ENCODE data around the gene MKRN2.
"Not testable (repeated sequence)": the region's sequence is repeated elsewhere in the genome, so short reads cannot be mapped to it uniquely, and the experiment has no call there.

MKRN2 gene, protein sequence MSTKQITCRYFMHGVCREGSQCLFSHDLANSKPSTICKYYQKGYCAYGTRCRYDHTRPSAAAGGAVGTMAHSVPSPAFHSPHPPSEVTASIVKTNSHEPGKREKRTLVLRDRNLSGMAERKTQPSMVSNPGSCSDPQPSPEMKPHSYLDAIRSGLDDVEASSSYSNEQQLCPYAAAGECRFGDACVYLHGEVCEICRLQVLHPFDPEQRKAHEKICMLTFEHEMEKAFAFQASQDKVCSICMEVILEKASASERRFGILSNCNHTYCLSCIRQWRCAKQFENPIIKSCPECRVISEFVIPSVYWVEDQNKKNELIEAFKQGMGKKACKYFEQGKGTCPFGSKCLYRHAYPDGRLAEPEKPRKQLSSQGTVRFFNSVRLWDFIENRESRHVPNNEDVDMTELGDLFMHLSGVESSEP

DNA sequence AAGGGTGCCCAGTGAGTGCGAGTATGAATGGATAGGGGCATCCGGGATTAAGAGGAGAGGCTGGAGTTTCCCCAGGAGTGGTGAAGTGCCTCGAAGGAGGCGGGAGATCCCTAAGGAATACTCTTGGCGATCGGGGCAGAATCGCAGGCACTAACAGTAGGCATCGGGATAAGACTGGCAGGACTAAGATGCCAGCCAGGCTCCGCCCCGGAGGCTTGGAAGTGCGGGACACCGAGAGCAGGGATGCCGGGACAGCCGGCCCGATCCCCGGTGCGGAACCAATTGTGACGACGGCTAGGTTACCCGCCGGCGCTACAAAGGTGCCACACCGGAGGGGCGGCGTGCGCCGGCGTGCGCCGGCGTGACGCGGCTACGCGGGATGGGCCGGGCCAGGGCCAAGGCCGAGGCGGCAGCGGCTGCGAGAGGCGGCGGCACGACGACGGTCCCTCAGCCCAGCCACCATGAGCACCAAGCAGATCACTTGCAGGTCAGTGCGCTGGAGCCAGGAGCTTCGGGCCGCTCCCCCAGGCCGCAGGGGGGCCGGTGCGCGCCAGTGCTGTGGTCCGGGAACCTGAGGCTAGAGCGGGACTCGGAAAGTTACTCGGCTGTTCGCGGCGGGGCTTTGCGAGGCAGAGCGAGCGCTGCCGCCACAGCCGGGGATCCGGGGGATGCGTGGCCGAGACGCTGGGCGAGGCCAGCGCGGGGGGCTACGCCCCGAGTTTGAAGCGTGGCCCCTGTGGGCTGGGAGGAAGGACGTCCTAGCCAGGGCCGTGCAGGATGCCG, at the start of gene MKRN2:
MKRN2 (plus strand) TSS at position 398 of the 783 bp plus-strand sequence; CDS start at position 462, 64 bp downstream.
- DNase-seq = peak; percentile 67

DNA sequence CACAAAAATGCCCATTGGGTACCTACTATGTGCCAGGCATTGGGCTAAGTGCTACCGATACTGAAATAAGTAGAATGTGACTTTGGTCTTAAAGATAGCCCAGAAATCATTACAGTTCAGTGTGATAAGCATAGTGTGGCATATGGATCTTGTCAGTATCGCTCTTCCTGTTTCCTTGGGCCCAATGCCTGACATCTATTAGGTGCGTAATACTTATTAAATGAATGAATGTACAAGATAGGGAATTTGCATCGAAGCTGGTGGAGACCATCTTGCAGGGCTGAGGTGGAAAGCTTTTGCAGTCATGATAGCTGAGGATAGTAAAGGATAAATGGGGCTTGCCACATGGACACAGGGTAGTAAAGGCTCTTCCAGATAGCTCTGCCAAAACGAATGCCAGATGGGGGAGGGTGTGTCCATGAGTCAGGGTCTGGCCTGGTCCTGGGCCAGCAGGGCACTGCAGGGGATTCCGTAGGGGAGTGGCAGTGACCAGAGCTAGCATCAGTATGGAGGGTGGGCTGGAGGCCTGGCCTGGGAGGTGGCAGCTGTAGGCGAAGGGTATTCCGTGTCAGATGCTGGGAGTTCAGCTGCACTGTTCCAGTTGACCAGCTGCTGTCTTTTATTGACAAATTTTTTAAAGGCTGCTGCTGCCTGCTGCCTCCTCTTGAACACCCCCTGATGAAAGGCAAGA, 49.2 kb upstream of the MKRN2 start:
- DNase-seq = no peak

DNA sequence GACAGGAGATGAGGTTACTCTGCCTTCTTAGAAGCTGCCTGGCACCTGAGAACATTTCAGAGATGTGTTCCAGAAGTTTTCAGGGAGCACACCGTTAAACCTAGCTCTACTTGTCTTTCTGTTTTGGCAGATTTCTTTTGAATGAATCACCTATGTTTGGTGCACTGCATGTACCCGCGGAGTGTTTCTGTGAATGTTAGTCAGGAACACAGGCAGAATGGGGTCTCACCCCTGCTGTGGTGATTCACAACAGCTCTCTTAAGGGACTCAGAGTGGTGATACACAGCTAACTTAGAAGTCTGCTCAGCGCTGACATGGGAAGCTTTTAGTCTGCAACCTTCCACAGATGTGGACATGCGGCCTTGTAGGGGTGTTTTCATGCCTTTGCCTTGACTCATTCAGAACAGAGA, 48.6 kb upstream of the MKRN2 start:
- DNase-seq = no peak

DNA sequence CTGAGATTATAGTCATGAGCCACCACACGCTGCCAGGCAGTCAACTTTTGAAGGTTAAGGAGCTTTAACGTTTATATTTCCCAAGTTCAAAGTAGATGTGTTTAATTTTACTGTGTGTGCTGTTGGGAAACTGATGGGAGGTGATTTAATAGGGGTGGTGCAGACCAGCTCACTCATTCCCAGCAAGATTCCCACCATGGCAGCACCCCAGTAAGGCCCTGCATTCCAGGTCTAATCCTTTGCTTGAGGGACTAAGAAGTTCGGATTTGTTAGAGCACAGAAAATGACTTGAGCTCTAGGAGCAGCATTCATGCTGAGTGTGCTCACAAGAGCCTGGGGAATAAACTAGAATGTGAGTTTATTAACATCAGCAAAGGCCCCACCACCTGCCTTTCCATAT, 47.4 kb upstream of the MKRN2 start:
- no peak for DNase-seq

DNA sequence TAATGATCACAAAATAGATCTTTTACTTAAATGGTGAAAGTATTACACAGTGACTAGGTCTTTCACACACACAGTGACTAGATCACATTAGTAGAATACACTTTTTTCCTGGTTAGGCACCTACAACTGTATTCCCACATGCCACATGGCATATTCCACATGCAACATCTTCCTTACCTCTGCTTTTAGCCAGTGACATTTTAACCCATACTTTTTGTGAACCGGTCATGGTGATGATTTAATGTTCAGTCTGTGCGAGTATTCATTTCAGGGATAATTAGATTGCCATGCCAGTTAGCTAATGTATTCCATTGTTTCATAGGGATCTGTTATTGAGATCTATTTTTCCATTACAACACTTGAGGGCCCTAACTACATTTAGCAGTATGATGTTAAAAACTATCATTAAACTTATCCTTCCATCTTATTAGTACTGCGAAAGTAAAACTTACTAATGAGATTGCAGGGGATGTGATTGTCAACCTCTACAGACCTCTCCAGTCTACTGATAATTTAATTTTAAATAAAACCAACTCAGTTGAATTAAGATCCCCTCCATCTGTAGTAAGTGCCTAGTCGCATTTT, 44.3 kb upstream of the MKRN2 start:
- DNase-seq = no peak

DNA sequence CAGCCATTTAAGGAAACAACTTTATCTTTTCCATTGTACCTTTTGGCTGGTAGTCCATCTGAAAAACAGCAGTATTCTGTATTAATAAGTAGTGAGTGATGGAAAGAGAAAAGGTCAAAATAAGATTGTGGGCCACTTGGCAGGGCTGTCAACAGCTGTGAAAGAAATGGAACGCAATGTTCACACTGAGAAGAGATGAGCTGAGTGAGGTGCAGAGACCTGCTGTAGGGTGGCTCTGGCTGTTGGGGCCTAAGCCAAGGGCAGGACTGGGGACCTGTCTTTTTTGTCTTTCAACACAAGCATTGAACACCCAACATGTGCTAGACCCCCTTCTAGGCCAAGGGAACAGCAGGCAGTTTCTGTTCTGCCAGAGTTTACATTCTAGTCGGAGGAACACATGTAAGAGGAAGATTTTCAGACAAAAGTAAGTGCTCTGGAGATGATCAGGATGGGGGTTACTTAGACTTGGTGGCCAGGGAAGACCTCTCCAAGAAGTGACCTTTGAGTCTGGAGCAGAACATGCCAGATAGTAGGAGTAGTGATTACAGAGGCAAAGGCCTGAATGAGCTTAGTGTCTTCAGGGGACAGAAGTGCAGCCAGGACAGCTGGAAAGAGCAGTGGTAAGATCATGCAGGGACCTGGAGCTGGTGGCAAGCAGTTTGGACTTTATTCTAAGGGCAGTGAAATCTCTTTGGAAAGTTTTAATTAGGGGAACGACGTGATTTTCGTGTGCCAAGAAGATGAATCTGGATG, 43.0 kb upstream of the MKRN2 start:
- DNase-seq = no peak

DNA sequence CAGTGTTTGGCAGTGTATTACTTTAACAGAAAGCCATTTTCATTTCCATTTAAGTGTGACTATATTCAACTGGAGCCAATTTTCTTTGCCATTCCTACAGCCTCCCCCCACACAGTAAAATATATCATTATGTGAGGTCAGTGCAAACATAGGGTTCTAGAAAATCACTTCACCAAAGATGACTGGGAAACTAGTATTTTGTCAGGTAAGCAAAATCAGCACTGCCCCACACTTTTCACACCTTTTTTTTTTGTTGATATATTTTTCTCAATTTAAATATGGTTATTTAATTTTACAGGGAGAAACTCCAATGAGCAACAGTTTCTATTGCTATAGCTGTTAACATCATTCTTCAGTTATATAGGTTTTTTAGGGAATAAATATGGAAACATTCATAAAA, 41.3 kb upstream of the MKRN2 start:
- no peak for DNase-seq

DNA sequence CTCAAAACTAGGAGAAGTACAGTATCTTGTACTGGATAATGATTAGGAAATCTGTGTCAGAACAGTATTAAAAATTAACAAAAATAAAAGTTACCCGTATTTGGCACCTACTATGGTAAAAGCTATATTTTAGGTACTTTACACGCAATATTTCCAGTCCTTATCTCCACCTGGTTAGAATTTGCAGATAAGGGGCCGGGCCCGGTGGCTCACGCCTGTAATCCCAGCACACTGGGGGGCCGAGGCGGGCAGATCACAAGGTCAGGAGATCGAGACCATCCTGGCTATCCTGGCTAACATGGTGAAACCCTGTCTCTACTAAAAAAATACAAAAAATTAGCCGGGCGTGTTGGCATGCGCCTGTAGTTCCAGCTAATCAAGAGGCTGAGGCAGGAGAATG, 40.0 kb upstream of the MKRN2 start:
- no peak for DNase-seq

DNA sequence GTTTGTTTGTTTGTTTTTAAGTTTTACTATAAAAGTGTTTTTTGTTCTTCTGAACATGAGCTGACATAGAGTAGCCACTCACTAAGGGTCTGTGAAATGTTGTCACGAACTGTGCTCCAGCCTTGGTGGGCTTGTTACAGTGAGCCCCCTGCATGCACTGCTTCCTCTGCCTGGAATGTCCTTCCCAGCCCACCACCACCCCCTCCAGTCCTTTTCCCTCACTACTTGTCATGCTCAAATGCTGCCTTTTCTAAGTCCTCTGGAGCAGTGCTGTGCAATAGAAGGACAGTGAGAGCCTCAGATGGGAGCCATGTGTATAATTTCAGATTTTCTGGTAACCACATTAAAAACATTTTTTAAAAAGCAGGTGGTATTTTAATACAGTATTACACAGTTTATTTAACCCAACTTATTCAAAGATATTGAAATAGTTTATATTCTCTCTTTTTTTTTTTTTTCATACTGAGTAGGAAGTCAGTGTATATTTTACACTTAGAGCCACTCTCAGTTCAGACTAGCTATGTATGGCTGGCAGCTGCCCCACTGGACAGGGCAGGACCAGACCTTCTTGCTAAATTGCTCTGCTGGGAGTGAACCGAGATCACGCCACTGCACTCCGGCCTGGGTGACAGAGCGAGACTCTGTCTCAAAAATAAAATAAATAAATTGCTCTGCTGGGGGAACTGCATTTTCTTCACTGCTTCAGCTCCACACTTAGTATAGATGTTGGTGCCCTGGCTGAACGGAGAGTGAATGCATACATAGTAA, 38.4 kb upstream of the MKRN2 start:
- no peak for DNase-seq

DNA sequence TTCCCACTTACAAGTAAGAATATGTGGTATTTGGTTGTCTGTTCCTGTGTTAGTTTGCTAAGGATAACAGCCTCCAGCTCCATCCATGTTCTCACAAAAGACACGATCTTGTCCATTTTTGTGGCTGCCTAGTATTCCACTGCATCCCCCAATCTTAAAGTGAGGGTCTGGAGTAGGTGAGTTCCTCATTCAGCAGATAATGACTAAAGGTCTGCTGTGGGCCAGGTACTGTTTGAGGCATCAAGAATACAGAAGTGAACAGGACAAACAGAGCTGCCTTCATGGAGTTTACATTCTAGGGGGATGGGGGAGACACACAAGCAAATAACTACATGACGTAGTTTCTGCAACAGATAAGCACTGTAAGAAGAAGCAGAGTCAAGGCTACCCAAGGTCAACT, 35.9 kb upstream of the MKRN2 start:
- DNase-seq = no peak

DNA sequence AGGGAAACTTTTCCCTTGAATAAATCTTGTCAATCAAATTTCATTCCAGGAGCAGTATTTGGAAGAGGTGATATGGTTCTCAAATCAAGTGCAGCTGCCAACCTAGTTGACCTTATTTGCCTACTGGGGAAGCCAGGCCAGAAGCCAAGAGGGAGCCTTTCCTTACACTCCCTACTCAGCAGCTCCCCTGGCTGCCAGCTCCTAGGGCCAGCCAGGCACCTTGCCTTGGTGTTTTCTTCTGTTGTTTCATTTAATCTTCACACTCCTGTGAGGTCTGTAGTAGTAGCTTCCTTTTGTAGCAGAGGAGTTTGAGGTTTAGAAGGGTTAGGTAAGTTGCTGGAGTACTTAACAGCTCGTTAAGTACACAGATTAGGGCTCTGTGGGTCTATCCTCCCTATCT, 34.2 kb upstream of the MKRN2 start:
- no peak for DNase-seq

DNA sequence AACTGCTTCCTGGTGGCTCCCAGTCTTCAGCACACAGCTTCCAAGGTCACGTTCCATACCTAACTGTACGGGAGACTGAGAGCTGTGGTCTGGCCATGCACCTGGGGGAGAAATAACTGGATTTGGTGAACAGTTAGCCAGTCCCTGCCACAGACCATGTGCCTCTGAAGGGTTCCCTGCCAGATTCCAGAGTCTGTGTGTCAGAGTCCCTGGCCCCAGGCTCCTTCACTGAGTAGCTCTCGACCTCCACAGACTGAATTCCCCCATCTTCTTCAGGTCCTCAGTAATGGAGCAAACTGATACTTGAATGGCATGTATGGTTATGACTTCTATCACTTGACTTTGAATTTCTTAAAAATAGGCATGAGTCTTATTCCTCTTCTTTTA, 29.1 kb upstream of the MKRN2 start:
- no peak for DNase-seq

DNA sequence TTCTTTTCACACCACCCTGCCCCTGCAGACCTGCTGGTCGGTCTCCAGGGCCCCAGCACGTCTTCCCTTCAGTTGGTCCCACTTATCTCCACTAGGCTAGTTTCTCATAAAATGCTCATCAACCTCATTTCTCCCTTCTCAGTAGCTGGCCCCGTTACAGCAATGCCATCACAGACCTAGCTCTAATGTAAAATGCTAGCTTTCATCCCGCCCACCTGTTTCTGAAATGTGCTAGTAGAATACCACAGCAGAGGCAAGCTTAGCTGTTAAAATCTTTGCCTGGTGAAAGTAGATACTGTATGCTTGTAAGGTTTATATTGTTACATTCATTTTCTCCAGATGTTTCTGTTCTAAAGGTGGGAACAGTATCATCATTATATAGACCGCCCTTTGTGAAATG, 24.7 kb upstream of the MKRN2 start:
- no peak for DNase-seq

DNA sequence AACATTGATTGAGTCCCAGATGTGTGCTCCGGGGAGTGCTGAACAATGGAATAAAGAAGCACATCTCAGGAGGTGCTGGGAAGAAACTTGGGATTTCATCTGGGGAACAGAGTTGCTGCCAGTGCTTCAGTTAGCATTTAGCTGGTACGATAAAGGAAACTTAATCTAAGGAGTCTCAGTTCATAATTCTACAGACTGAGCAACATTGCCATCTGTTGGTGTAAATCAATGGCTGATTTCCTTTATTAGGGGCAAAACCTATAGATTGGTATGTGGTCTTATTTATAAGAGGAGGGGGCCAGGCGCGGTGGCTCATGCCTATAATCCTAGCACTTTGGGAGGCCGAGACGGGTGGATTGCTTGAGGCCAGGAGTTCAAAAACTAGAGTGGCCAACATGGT, 20.5 kb upstream of the MKRN2 start:
- DNase-seq = no peak

DNA sequence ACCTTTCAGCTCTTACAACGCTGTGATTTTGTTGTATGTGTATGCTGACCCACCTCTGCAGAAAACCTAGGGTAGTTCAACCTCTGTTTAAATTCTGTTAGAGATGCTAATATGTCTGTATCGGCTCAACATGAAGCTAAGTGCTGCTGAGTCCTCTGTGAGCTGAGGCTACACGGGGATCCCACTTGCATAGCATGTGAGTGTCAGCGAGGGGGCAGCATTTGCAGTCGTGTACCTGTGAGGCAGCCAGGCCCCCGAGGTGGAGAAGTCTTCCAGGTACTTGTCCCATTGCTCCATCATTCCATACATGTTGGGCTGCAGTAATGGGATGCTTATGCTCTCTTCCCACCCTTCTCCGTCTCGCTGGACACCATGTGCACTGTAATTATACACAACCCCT, 15.3 kb upstream of the MKRN2 start:
- no peak for DNase-seq

DNA sequence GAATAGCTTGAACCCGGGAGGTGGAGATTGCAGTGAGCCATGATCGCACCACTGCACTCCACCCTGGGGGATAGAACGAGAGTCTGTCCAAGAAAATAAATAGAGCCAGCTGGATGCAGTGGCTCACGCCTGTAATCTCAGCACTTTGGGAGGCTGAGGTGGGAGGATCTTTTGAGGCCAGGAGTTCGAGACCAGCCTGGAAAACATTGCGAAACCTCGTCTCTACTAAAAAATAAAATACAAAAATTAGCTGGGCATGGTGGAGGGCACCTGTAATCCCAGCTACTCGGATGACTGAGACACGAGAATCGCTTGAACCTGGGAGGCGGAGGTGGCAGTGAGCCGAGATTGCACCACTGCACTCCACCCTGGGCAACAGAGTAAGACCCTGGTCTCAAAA, 13.4 kb upstream of the MKRN2 start:
- DNase-seq = not testable (repeated sequence)

DNA sequence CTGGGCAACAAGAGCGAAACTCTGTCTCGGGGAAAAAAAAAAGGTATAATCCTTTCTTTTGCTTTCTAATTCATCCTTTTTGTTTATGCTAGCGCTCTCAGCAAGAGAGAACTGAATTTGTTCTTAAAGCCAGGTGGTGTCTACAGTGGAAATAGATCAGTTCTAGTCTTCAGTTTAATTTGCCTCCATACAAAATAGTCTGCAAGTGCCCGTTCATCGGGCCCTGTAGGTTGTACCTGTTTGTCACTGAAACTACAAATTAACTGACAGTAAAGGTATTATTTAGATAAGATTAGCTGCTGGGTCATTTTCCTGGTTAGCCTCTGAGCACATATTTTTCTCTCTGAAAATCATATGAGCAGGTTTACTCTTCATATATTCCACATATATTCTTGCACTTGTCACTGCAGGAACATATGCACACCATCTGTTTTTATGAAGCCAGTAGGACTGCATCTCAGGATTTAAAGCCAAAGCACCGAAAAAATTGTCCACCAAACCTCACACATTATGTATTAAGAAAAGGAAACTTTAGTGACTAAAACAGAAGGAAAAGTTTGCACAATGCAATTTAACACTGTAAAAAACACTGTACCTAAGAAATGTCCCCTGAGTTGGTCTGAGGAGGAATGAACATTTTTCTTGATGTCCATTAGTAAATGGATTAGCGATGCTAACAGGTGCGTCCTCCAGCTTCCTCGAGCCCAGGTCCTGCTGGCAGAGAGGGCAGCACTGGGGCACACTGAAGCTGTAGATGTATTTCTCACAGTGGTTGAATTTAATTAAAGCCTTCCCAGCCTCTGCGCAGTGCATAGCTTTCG, 12.0 kb upstream of the MKRN2 start:
- DNase-seq = no peak

DNA sequence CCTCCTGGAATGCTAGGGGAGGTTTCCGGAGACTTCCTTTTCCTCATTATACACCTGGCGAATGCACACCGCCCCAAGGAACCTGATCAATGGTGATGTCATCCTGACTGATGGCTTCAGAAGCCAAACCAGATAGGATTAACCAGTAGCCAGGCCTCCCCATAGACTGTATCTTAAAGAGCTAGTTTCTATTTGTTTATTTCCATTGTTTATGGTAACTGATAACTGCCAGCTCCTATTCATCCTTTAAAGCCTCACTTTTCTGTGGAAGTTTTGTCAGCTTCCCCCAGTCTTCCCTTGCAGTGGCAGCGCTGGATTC, 11.5 kb upstream of the MKRN2 start, which contains the start of gene MKRN2OS:
MKRN2OS (minus strand) TSS at position 27 of the 319 bp plus-strand sequence. CDS start 35 bp downstream, outside the sequence.
- no peak for DNase-seq

DNA sequence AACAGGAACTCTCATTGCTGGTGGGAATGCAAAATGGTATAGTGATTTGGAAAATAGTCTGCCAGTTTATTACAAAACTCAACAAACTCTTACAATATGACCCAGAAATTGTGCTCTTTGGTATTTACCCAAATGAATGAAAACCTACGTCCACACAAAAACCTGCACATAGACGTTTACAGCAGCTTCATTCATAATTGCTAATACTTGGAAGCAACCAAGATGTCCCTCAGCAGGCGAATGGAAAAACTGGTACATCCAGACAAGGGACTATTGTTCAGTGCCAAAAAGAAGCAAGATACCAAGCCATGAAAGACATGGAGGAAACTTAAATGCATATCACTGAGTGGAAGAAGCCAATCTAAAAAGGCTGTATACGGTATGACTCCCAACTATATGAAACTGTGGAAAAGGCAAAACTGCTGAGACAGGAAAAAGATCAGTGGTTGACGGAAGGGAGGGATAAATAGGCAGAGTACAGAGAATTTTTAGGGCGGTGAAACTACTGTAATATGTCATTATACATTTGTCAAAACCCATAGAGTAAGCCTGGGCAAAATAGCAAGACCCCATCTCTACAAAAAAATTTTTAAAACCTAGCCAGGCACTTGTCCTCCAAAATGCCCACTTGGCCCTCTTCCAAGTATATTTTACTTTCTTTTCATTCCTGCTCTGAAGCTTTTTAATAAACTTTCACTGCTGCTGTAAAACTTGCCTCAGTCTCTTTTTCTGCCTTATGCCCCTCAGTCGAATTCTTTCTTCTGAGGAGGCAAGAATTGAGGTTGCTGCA, 6.7 kb upstream of the MKRN2 start:
- no peak for DNase-seq

DNA sequence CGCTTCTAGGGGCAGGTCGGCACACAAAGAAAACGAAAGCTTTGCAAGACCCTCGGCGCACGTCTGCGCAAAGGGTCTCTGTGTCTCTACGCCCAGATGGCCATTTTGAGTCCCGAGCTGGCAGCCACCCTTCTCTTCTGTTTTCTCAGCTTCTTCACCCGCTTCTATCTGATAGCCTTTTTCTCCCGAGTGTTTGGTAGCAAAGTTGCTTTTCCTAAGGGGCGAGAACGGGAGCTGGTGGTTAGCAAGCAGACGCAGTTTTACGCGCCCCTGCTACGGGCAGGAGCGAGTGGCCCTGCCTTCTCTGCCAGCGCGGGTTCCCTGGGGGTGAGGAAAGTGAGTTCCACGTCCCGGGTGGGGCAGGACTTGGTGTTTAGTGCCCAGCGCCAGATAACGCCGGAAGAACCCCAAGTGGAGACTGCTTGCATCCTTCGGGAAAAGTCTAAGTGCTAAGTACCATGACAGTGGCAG, 2.9 kb upstream of the MKRN2 start:
- DNase-seq = no peak
